Kidney (tissue), 14 donors: Measurements from ENCODE around the gene STK17B. TPM values are rescaled to one million over a fixed set of nuclear protein-coding genes. Genes with fewer than 3 reads are reported as not detected.

Experiments
- DNase-seq, 5 donors: peaks; one replicate each; pipeline ENCODE4 v3.0.0-alpha.2; 2013 to 2020
- FAIRE-seq: peaks from 2 replicates; lab custom pipeline; 2012; peaks lifted over from hg19 to GRCh38; lab: Jason Lieb, UNC
- H3K27ac ChIP-seq, 2 donors: one replicate each; pipeline ENCODE4 v1.7.0; 2013; ENCODE audit warnings: low read depth in 2 of 2, low read length in 2 of 2, inconsistent platforms in 1 of 2
- H3K27me3 ChIP-seq: one replicate; pipeline ENCODE4 v1.7.1; 2013; ENCODE audit warnings: low read length, inconsistent platforms; ENCODE audit not compliant: control insufficient read depth, insufficient read depth
- H3K36me3 ChIP-seq, 3 donors: one replicate each; pipeline versions ENCODE4 v1.7.0 to v1.7.1; 2013; ENCODE audit warnings: low read length in 3 of 3, control low read depth in 1 of 3, inconsistent platforms in 1 of 3; ENCODE audit not compliant: insufficient read depth in 3 of 3, control insufficient read depth in 2 of 3
- H3K4me1 ChIP-seq, 3 donors: one replicate each; pipeline versions ENCODE4 v1.7.0 to v1.7.1; 2013; ENCODE audit warnings: low read length in 3 of 3, inconsistent platforms in 1 of 3, low read depth in 1 of 3; ENCODE audit not compliant: control insufficient read depth in 2 of 3, insufficient read depth in 2 of 3
- H3K4me3 ChIP-seq, 3 donors: one replicate each; pipeline versions ENCODE4 v1.7.0 to v1.8.1; 2013; ENCODE audit warnings: low read length in 3 of 3, control low read depth in 1 of 3, inconsistent platforms in 1 of 3
- H3K9ac ChIP-seq, 3 donors: one replicate each; pipeline versions ENCODE4 v1.7.0 to v1.7.1; 2013; ENCODE audit warnings: low read length in 3 of 3, control low read depth in 1 of 3, inconsistent platforms in 1 of 3
- H3K9me3 ChIP-seq, 3 donors: one replicate each; pipeline versions ENCODE4 v1.7.0 to v1.7.1; 2013; ENCODE audit warnings: low read length in 3 of 3, control low read depth in 1 of 3, inconsistent platforms in 1 of 3; ENCODE audit not compliant: control insufficient read depth in 2 of 3, insufficient read depth in 1 of 3
- intact Hi-C: fragments of 100-400 bp; cut with DNase I; formaldehyde crosslinking; loops from one replicate; pipeline ENCODE4 v1.11.1; 2022
- polyA plus RNA-seq: library from polyadenylated mRNA; stranded (reverse); fragments of 350-450 nt; fragmentation: Illumina TruSeq; extraction: RNeasy Lipid Tissue Mini Kit (QIAGEN cat#74804); gene quantifications from one replicate; pipeline ENCODE4 v1.2.3, GENCODE V29; 2014; ENCODE audit warnings: low read depth, low replicate concordance; ENCODE audit not compliant: insufficient read depth
- total RNA-seq: library from RNA; stranded (reverse); fragmentation: NEBNext Ultra II Directional; extraction: Animal tissue kit (Norgen Biotek cat#: 25700); gene quantifications from one replicate; pipeline ENCODE4 v1.2.1, GENCODE V29; 2021
- TF ChIP-seq, protein P1 (sequence below): IDR thresholded peaks from 3 replicates; pipeline ENCODE4 v1.5.1; 2012; ENCODE audit warnings: mild to moderate bottlenecking, moderate library complexity, borderline replicate concordance; ENCODE audit not compliant: insufficient read depth; ENCODE audit errors: extremely low read depth
- donor health status: control.
- donor health status: control.
- donor health status: control.
- donor health status: control.
- donor health status: control.
- donor health status: DM: yes; HTN: yes; CAD: no.
- donor health status: Normal renal cell carcinoma (clear cell type).

STK17B gene
- total and polyA plus RNA-seq, 2 donors from 2014 or later, result 3.4 to 41.0 TPM

DNA sequence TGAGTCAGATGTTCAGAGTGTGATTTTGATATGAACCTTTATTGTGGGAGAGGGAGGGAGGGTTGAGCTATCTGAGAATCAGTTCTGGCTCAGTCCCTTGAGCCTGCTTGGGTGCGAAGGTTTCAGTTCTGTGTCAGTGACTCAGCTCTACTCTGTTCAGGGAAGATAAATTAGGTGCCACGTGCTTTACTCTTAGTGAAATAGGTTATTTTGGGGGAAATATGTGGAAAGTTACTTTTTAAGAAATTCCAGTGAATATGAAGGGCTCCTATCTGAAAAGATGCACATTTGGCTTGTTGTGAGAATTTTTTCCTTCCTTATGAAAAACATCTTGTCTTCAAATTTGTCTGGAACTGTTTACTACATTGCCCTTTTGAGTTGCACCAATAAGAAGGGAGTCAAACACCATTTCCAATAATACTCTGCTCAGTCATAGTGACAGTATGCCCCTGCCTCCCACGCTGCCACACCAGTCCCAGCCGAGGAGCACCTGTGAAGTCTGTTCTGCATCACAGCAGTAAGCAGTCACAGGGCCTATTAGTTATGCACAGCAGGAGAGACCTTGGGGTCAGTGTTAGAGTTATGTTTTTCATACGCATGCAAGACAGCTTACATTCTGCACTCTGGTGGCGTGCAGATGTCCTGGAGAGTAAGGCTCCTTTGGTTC lies 69.9 kb downstream of the STK17B start:
- TF ChIP-seq, protein P1, sequence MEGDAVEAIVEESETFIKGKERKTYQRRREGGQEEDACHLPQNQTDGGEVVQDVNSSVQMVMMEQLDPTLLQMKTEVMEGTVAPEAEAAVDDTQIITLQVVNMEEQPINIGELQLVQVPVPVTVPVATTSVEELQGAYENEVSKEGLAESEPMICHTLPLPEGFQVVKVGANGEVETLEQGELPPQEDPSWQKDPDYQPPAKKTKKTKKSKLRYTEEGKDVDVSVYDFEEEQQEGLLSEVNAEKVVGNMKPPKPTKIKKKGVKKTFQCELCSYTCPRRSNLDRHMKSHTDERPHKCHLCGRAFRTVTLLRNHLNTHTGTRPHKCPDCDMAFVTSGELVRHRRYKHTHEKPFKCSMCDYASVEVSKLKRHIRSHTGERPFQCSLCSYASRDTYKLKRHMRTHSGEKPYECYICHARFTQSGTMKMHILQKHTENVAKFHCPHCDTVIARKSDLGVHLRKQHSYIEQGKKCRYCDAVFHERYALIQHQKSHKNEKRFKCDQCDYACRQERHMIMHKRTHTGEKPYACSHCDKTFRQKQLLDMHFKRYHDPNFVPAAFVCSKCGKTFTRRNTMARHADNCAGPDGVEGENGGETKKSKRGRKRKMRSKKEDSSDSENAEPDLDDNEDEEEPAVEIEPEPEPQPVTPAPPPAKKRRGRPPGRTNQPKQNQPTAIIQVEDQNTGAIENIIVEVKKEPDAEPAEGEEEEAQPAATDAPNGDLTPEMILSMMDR, result no peak
- Histone ChIP-seq H3K27me3 (no peaks in the 10 kb centered on the region), H3K36me3 (no peaks in the 10 kb centered on the region), H3K4me1 (no peaks in the 10 kb centered on the region), H3K4me3 (no peak overlapping the region), H3K9ac (no peak overlapping the region), H3K9me3 (no peaks in the 10 kb centered on the region), H3K27ac (no peak overlapping the region)
- DNase-seq (no peak), FAIRE-seq (no peak)
- intact Hi-C loops, result no loop called here

DNA sequence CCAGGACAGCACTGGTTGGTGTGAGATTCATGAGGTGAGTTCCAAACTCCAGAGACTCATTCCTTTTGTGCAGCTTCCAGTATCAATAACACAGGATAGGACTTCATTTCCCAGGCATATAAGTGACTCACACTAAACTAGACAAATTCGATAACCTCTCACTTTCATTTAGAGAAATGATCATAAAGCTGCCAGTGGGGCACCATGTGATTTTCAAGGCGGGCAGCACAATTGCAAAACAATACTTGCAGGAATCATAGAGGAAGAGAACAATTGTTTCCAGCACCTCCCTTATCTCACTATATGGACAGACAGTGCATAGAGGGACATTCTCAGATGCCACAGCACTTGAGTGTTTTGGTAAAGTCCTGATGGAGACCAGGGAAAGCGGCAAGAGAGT lies 71.5 kb downstream of the STK17B start:
- H3K27me3 ChIP-seq, result no peaks in the 10 kb centered on the region
- FAIRE-seq, result no peak
- TF ChIP-seq, protein P1, result no peak
- no peaks in the 10 kb centered on the region for H3K9me3 ChIP-seq
- no peaks in the 10 kb centered on the region for H3K36me3 ChIP-seq
- DNase-seq, result no peak
- H3K4me3 ChIP-seq, result no peak overlapping the region
- H3K4me1 ChIP-seq, result no peaks in the 10 kb centered on the region
- H3K27ac ChIP-seq, result no peak overlapping the region
- H3K9ac ChIP-seq, result no peak overlapping the region
- intact Hi-C loops, result no loop called here

DNA sequence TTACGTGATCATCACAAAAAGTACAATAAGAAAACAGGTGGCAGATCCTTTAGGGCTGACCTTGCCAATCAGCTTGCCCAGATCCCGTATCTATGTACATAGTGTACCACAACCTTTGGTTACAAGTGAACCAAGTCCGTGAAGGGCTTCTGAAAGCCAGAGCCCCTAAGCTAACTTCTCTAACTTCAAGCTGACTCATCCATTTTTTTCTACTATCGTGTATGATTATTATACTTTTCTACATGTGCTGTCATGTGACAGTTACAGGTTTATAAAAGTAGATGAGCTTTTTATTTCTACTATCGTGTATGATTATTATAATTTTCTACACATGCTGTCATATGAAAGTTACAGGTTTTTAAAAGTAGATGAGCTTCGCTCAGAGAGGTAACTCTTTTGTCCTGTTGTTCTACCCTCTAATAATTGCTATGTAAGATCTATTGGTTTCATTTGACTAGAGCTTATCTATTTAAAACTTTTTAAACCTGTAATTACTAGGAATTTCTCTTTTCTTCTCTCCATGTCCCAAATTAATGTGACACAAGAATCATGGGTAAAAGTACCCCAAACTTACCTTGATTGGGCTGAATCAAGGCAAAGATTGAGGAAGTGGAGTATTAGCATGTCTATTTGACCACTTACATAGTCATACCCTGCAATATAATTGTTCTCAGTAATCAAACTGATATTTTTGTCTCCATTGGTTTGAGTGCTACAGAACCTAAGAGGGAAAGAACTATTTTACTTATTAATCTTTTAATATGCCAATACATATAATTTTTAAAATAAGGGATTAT lies 73.3 kb downstream of the STK17B start:
- H3K27me3 ChIP-seq, result no peaks in the 10 kb centered on the region
- no peaks in the 10 kb centered on the region for H3K4me1 ChIP-seq
- DNase-seq (no peak), FAIRE-seq (no peak)
- H3K9ac ChIP-seq, result no peak overlapping the region
- TF ChIP-seq, protein P1, result no peak
- intact Hi-C loops, result no loop called here
- H3K9me3 ChIP-seq, result no peaks in the 10 kb centered on the region
- H3K27ac ChIP-seq, result no peak overlapping the region
- no peak overlapping the region for H3K4me3 ChIP-seq
- no peaks in the 10 kb centered on the region for H3K36me3 ChIP-seq
